Measurements from ENCODE around the gene UGT1A5. TPM values are rescaled to one million over a fixed set of nuclear protein-coding genes. Genes with fewer than 3 reads are reported as not detected.

The UGT1A5 gene
- total and polyA plus RNA-seq, 2 donors = 0.09 to 0.14 TPM

DNA sequence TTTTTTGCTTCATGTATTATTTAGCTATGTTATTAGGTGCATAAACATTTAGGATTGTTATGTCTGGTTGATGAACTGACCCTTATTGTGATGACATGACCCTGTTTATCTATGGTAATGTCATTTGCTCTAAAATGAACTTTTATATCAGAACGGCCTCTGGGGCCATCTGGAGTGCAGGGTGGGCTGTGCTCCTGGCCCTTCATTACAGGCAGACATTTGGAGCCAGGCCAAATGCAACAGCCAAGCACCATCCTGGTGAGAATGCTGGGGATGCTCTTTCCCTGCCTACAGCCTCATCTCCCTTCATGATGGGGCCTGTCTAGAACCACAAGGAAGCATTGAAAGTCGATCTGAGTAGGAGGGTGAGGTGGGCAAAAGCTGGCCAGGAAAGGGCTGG is 103.6 kb downstream of the UGT1A5 start:
- no peak overlapping the region for H3K27ac ChIP-seq (ENCODE audit: low read depth in 1 of 2, low read length in 1 of 2)
- no peaks in the 10 kb centered on the region for H3K4me1 ChIP-seq (ENCODE audit: control insufficient read depth in 2 of 2, insufficient read depth in 2 of 2, low read length in 2 of 2)
- H3K9me3 ChIP-seq (ENCODE audit: control insufficient read depth in 2 of 2, insufficient read depth in 1 of 2, low read length in 1 of 2) = no peaks in the 10 kb centered on the region
- H3K4me3 ChIP-seq (ENCODE audit: low read length in 2 of 2) = no peak overlapping the region
- WGBS = 85% methylated on average over 2 of the region's 2 CpGs
- H3K36me3 ChIP-seq (ENCODE audit: control insufficient read depth in 2 of 2, insufficient read depth in 2 of 2, low read length in 1 of 2) = no peaks in the 10 kb centered on the region
- peaks cover 0 to 3% of the 10 kb centered on the region in 2 donors for H3K27me3 ChIP-seq (ENCODE audit: control insufficient read depth in 2 of 2, insufficient read depth in 1 of 2, low read length in 1 of 2)
- no peak for DNase-seq (ENCODE audit: low read depth in 6 of 9, low spot score in 9 of 9)

DNA sequence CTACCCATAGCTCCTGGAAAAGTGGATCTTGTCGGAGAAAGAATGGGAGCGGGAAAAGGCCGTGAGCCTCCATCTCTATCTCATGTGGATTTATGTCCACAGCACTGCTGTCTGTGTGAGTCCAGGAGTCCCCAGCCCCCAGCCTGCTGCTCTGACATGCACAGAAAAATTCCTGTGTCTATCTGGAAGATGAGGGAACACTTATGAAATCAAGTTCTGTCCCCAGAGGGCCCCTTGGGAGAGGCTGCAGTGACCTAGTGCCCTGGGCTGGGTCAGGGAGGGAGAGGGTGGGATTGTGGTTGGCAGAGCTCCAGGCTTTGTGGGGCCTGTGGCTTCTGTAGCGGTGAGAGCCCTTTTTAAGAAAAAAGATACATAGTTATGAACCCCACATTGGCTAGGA is 104.1 kb downstream of the UGT1A5 start:
- Histone ChIP-seq H3K27me3 (ENCODE audit: control insufficient read depth in 2 of 2, insufficient read depth in 1 of 2, low read length in 1 of 2) (peaks cover 0 to 3% of the 10 kb centered on the region in 2 donors), H3K4me3 (ENCODE audit: low read length in 2 of 2) (no peak overlapping the region), H3K4me1 (ENCODE audit: control insufficient read depth in 2 of 2, insufficient read depth in 2 of 2, low read length in 2 of 2) (no peaks in the 10 kb centered on the region), H3K27ac (ENCODE audit: low read depth in 1 of 2, low read length in 1 of 2) (no peak overlapping the region), H3K36me3 (ENCODE audit: control insufficient read depth in 2 of 2, insufficient read depth in 2 of 2, low read length in 1 of 2) (no peaks in the 10 kb centered on the region), H3K9me3 (ENCODE audit: control insufficient read depth in 2 of 2, insufficient read depth in 1 of 2, low read length in 1 of 2) (no peaks in the 10 kb centered on the region)
- DNase-seq (ENCODE audit: low read depth in 6 of 9, low spot score in 9 of 9) = no peak
- WGBS = 79% methylated on average over 4 of the region's 4 CpGs

DNA sequence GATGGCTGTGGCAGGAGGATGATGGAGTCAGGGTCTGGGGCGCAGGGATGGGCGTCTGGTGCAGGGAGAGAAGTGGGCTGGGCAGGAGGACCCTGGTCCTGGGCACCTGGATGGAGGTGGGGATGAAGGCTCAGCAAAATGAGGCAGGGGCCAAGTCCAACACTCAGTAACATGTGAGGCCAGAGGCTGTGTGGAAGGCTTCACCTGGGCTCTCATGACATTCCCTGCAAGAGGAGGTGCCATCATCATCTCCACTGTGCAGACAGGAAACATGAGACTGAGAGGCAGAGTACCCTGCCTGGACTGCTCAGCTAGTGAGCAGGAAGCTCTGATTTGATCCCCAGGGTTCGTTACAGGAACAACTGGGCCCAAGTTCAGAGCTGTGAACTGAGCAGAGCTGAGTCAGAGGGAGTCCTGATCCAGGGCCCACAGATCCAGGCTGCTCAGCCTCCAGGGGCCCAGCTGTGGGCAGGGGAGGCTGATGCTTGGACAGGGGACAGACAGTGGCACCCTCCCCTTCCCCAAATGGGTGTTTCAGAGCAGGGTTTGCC is 104.7 kb downstream of the UGT1A5 start:
- WGBS = 87% methylated on average over 3 of the region's 3 CpGs
- no peaks in the 10 kb centered on the region for H3K9me3 ChIP-seq (ENCODE audit: control insufficient read depth in 2 of 2, insufficient read depth in 1 of 2, low read length in 1 of 2)
- H3K36me3 ChIP-seq (ENCODE audit: control insufficient read depth in 2 of 2, insufficient read depth in 2 of 2, low read length in 1 of 2) = no peaks in the 10 kb centered on the region
- no peaks in the 10 kb centered on the region for H3K4me1 ChIP-seq (ENCODE audit: control insufficient read depth in 2 of 2, insufficient read depth in 2 of 2, low read length in 2 of 2)
- no peak for DNase-seq (ENCODE audit: low read depth in 6 of 9, low spot score in 9 of 9)
- no peak overlapping the region for H3K4me3 ChIP-seq (ENCODE audit: low read length in 2 of 2)
- no peak overlapping the region for H3K27ac ChIP-seq (ENCODE audit: low read depth in 1 of 2, low read length in 1 of 2)
- peaks cover 0 to 3% of the 10 kb centered on the region in 2 donors for H3K27me3 ChIP-seq (ENCODE audit: control insufficient read depth in 2 of 2, insufficient read depth in 1 of 2, low read length in 1 of 2)

DNA sequence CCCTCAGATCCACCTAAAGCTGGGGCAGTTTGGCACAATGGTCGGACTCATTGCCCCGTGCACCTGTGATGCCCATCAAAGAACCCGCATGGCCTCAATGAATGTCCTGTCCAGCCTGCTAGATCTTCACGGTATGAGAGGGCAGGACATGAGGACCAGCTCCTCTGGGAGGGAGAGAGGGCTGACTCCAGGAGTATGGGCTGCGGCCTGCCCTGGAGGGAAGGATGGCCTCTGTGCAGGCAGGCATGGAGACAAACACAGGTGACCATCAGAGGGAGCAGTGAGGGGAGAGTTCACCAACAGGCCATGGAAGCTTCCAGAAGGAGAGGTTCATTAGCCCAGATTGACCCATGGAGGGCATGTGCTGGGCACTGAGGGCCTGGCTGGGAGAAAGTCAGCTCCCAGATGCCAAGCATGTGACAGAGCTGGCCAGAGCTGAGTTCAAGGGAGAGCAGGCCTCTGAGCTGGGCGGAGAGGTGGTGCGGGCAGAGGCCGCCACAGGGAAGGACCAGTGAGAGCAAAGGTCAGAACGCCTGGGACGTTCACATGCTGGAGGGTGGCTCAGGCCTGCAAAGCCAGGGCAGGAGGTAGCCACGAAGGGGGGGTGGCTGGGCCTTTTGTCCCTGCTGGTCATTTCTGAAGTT is 105.4 kb downstream of the UGT1A5 start:
- Histone ChIP-seq H3K27me3 (ENCODE audit: control insufficient read depth in 2 of 2, insufficient read depth in 1 of 2, low read length in 1 of 2) (peaks cover 0 to 3% of the 10 kb centered on the region in 2 donors), H3K4me3 (ENCODE audit: low read length in 2 of 2) (no peak overlapping the region), H3K9me3 (ENCODE audit: control insufficient read depth in 2 of 2, insufficient read depth in 1 of 2, low read length in 1 of 2) (no peaks in the 10 kb centered on the region), H3K4me1 (ENCODE audit: control insufficient read depth in 2 of 2, insufficient read depth in 2 of 2, low read length in 2 of 2) (no peaks in the 10 kb centered on the region), H3K36me3 (ENCODE audit: control insufficient read depth in 2 of 2, insufficient read depth in 2 of 2, low read length in 1 of 2) (no peaks in the 10 kb centered on the region), H3K27ac (ENCODE audit: low read depth in 1 of 2, low read length in 1 of 2) (no peak overlapping the region)
- DNase-seq (ENCODE audit: low read depth in 6 of 9, low spot score in 9 of 9) = no peak
- WGBS = 97% methylated on average over 11 of the region's 11 CpGs

DNA sequence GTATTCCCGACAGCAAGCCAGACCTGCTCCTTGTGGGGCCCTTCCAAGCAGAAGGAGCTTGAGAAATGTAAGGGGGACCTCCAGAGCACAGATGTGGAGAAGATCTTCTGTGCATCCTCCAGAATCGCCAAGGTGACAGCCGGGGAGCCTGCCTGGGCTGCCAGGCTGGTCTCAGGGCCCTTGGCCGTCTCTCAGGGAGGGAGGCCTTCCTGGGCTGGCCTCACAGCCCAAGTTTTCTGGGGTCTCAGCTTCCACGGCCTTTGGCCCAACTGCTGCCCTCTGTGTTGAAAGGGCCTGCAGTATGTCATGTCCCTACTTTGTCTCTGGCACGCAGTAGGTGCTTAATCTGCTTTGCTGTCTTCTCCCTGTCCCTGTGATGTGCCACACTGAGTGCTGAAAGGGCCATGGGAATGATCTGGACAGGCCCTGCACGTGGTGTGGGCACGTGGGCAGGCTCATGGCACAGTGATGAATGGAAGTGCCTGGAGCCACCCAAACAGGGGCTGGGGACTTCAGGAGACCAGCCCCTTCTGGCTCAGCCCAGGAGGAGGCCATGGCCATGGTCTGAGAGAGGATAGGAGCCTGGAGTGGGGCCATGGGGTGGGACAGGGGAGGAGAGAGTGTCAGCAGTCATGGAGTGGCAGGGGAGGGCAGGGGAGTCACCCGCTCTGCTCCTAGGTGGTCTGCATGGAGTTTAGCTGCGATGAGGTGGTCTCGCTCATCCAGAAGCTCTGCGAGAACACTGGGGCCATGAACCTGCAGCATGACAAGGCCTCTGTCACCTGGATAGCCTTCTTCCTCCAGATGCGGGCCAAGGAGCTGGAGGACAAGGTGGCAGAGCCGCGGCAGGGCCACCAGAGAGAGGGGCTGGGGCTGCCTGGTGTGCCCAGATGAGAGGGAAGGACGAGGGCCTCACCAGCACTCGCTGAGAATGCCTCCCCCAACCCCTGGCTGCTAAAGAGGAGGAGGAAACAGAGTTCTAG is 106.2 kb downstream of the UGT1A5 start:
- DNase-seq (ENCODE audit: low read depth in 6 of 9, low spot score in 9 of 9) = no peak
- Histone ChIP-seq H3K4me1 (ENCODE audit: control insufficient read depth in 2 of 2, insufficient read depth in 2 of 2, low read length in 2 of 2) (no peaks in the 10 kb centered on the region), H3K27ac (ENCODE audit: low read depth in 1 of 2, low read length in 1 of 2) (no peak overlapping the region), H3K9me3 (ENCODE audit: control insufficient read depth in 2 of 2, insufficient read depth in 1 of 2, low read length in 1 of 2) (no peaks in the 10 kb centered on the region), H3K27me3 (ENCODE audit: control insufficient read depth in 2 of 2, insufficient read depth in 1 of 2, low read length in 1 of 2) (peaks cover 0 to 3% of the 10 kb centered on the region in 2 donors), H3K4me3 (ENCODE audit: low read length in 2 of 2) (no peak overlapping the region), H3K36me3 (ENCODE audit: control insufficient read depth in 2 of 2, insufficient read depth in 2 of 2, low read length in 1 of 2) (no peaks in the 10 kb centered on the region)
- 87% methylated on average over 17 of the region's 17 CpGs for WGBS

DNA sequence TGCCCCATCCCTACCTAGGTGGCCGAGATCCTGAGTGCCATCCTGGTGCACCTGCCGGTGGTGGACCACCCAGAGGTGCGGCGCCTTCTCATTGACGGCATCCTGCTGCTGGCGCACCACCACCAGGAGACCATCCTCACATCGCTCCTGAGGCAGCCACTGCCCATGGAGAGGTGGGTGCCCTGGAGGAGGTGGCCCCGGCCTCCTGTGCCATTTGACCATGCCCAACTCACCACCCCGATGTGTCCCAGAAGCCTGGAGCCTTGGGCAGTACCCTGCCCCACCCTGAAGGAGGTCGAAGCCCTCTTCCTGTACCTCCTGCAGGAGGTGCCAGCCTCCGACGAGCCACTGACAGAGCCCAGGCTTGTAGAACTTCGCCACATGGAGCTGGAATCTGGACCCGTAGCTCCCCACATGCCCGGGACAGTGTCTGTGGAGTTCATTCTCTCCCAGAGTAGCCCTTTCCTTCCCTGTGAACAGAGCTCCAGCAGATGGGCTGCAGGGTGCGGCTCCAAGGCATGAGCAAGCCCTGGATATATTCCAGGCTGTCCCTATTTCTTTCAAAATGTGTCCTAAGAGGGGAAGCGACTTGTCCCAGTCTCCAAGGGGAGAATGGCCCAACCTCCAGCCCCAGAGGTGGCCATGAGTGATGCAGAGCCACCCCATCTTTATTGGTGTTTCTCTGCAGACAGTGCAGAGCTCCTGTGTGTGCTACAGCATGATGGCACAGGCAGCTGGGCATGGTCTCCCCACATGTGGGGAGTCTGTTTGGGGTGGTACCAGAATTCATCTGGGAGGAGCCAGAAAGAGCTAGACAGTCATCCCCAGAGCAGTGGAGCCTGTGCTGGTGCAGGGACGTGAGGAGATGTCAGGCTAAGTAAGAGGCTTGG is 107.4 kb downstream of the UGT1A5 start:
- no peaks in the 10 kb centered on the region for H3K36me3 ChIP-seq (ENCODE audit: control insufficient read depth in 2 of 2, insufficient read depth in 2 of 2, low read length in 1 of 2)
- H3K4me3 ChIP-seq (ENCODE audit: low read length in 2 of 2) = no peak overlapping the region
- no peaks in the 10 kb centered on the region for H3K4me1 ChIP-seq (ENCODE audit: control insufficient read depth in 2 of 2, insufficient read depth in 2 of 2, low read length in 2 of 2)
- H3K27me3 ChIP-seq (ENCODE audit: control insufficient read depth in 2 of 2, insufficient read depth in 1 of 2, low read length in 1 of 2) = no peaks in the 10 kb centered on the region
- H3K27ac ChIP-seq (ENCODE audit: low read depth in 1 of 2, low read length in 1 of 2) = no peak overlapping the region
- no peaks in the 10 kb centered on the region for H3K9me3 ChIP-seq (ENCODE audit: control insufficient read depth in 2 of 2, insufficient read depth in 1 of 2, low read length in 1 of 2)
- WGBS = 91% methylated on average over 18 of the region's 18 CpGs
- no peak for DNase-seq (ENCODE audit: low read depth in 6 of 9, low spot score in 9 of 9)

DNA sequence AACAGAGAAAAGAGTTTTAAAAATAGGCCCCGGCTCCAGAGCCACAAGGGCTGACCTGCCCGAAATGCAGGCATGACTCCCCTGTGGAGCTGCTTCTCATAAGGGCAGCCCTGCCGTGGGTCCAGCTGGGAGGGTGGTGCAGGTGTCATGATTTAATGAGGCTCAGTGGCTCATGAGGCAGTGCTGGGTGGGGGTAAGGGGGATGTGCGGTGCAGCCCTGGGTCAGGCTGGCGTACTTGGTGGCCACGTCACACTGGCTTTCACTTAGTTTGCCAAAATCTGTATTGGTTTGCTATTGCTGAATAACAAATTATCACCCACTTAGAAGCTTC is 108.0 kb downstream of the UGT1A5 start:
- Histone ChIP-seq H3K27me3 (ENCODE audit: control insufficient read depth in 2 of 2, insufficient read depth in 1 of 2, low read length in 1 of 2) (no peaks in the 10 kb centered on the region), H3K27ac (ENCODE audit: low read depth in 1 of 2, low read length in 1 of 2) (no peak overlapping the region), H3K4me3 (ENCODE audit: low read length in 2 of 2) (no peak overlapping the region), H3K36me3 (ENCODE audit: control insufficient read depth in 2 of 2, insufficient read depth in 2 of 2, low read length in 1 of 2) (no peaks in the 10 kb centered on the region), H3K9me3 (ENCODE audit: control insufficient read depth in 2 of 2, insufficient read depth in 1 of 2, low read length in 1 of 2) (no peaks in the 10 kb centered on the region), H3K4me1 (ENCODE audit: control insufficient read depth in 2 of 2, insufficient read depth in 2 of 2, low read length in 2 of 2) (no peaks in the 10 kb centered on the region)
- DNase-seq (ENCODE audit: low read depth in 6 of 9, low spot score in 9 of 9) = no peak
- WGBS = 96% methylated on average over 6 of the region's 6 CpGs

DNA sequence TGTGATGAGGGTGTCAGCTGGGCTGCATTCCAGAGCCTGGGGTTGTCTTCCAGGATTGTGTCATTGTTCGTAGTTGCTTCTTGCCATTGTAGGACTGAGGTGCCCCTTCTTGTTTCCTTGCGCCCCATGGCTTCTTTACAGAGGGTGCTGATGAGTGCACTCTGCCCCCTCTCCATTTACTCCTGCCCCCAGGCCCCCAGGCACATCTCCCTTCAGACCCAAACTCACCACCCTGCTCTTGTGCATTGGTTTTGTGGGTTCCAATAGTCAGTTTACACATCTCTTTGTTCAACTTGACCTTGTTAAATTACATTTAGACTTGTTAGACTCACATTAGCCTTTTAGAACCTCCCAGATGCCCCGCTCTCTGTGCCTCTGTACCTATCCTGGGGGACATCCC is 108.5 kb downstream of the UGT1A5 start:
- H3K9me3 ChIP-seq (ENCODE audit: control insufficient read depth in 2 of 2, insufficient read depth in 1 of 2, low read length in 1 of 2) = no peaks in the 10 kb centered on the region
- H3K27ac ChIP-seq (ENCODE audit: low read depth in 1 of 2, low read length in 1 of 2) = no peak overlapping the region
- H3K4me3 ChIP-seq (ENCODE audit: low read length in 2 of 2) = no peak overlapping the region
- no peak for DNase-seq (ENCODE audit: low read depth in 6 of 9, low spot score in 9 of 9)
- H3K4me1 ChIP-seq (ENCODE audit: control insufficient read depth in 2 of 2, insufficient read depth in 2 of 2, low read length in 2 of 2) = no peaks in the 10 kb centered on the region
- 96% methylated on average over 3 of the region's 3 CpGs for WGBS
- no peaks in the 10 kb centered on the region for H3K36me3 ChIP-seq (ENCODE audit: control insufficient read depth in 2 of 2, insufficient read depth in 2 of 2, low read length in 1 of 2)
- H3K27me3 ChIP-seq (ENCODE audit: control insufficient read depth in 2 of 2, insufficient read depth in 1 of 2, low read length in 1 of 2) = no peaks in the 10 kb centered on the region
